Hepatocyte (in vitro differentiated cells): ENCODE results near the gene ACTG1. TPM values are rescaled to one million over a fixed set of nuclear protein-coding genes. Genes with fewer than 3 reads are reported as not detected.

ENCODE experiments used
- DNase-seq: peaks from one replicate; pipeline ENCODE4 v3.0.0-alpha.2; 2016; ENCODE audit warnings: low spot score
- H2AFZ ChIP-seq: fragments of 200-600 bp; sonication (generic); 2 replicates; pipeline ENCODE4 v1.6.0; 2016; ENCODE audit warnings: antibody characterized with exemption, mild to moderate bottlenecking
- H3K27ac ChIP-seq: fragments of 200-600 bp; sonication (generic); 2 replicates; pipeline ENCODE4 v1.5.1; 2016; ENCODE audit warnings: mild to moderate bottlenecking
- H3K27me3 ChIP-seq: fragments of 200-600 bp; sonication (generic); 2 replicates; pipeline ENCODE4 v1.6.1; 2016
- H3K36me3 ChIP-seq: fragments of 200-600 bp; sonication (generic); replicated peaks from 2 replicates; pipeline ENCODE4 v1.5.1; 2016; ENCODE audit warnings: low read depth; ENCODE audit not compliant: insufficient read depth
- H3K4me1 ChIP-seq: fragments of 200-600 bp; sonication (generic); 2 replicates; pipeline ENCODE4 v1.5.1; 2016; ENCODE audit warnings: mild to moderate bottlenecking, moderate library complexity; ENCODE audit not compliant: insufficient read depth
- H3K4me2 ChIP-seq: fragments of 200-600 bp; sonication (generic); 2 replicates; pipeline ENCODE4 v1.6.0; 2016
- H3K4me3 ChIP-seq: fragments of 200-600 bp; sonication (generic); 2 replicates; pipeline ENCODE4 v1.5.1; 2016; ENCODE audit warnings: mild to moderate bottlenecking
- H3K79me2 ChIP-seq: fragments of 200-600 bp; sonication (generic); 2 replicates; pipeline ENCODE4 v1.6.0; 2017; ENCODE audit warnings: mild to moderate bottlenecking
- H3K9me2 ChIP-seq: fragments of 200-600 bp; sonication (generic); replicated peaks from 2 replicates; pipeline ENCODE4 v1.6.0; 2017; ENCODE audit warnings: mild to moderate bottlenecking; ENCODE audit not compliant: insufficient read depth
- H3K9me3 ChIP-seq: fragments of 200-600 bp; sonication (generic); 2 replicates; pipeline ENCODE4 v1.5.1; 2016; ENCODE audit warnings: low read depth, mild to moderate bottlenecking
- H4K20me1 ChIP-seq: fragments of 200-600 bp; sonication (generic); 2 replicates; pipeline ENCODE4 v1.6.0; 2016; ENCODE audit warnings: mild to moderate bottlenecking; ENCODE audit not compliant: insufficient read depth, poor library complexity, severe bottlenecking
- CTCF ChIP-seq: fragments of 200-600 bp; sonication (generic); IDR thresholded peaks from 2 replicates; pipeline ENCODE4 v1.5.1; 2016; ENCODE audit warnings: antibody characterized with exemption, mild to moderate bottlenecking; ENCODE audit not compliant: poor library complexity
- EZH2 ChIP-seq: fragments of 200-600 bp; sonication (generic); IDR thresholded peaks from 2 replicates; pipeline ENCODE4 v1.6.1; 2016; ENCODE audit warnings: antibody characterized with exemption, mild to moderate bottlenecking, borderline replicate concordance
- EZH2phosphoT487 ChIP-seq: fragments of 200-600 bp; sonication (generic); IDR thresholded peaks from one replicate; pipeline ENCODE4 v1.6.1; 2018; ENCODE audit warnings: antibody characterized with exemption, mild to moderate bottlenecking, low read depth, moderate library complexity; ENCODE audit not compliant: unreplicated experiment, severe bottlenecking
- WGBS: methylation state at CpG from one replicate; pipeline ENCODE4 v1.1.6; 2016; ENCODE audit warnings: low lambda C conversion rate; ENCODE audit errors: missing lambda C conversion rate; 5-methylcytosine and 5-hydroxymethylcytosine counted together
- polyA plus RNA-seq: library from polyadenylated mRNA; unstranded; fragments of >200 nt; fragmentation: Nextera tagmentation; extraction: Ambion mirVana; gene quantifications from 2 replicates; pipeline ENCODE4 v1.2.1, GENCODE V29; 2016
- total RNA-seq: library from RNA; depleted of rRNA; stranded (reverse); fragments of >200 nt; gene quantifications from 2 replicates; pipeline ENCODE4 v1.2.3, GENCODE V29; 2014

Gene ACTG1
- total and polyA plus RNA-seq, 2 experiments from 2014 or later = 2,832 to 3,298 TPM

GRCh38 chr17:81503619-81504018, 9.0 kb downstream of the ACTG1 start:
- no peak overlapping the region for H3K4me3 ChIP-seq
- no peak overlapping the region for H2AFZ ChIP-seq
- H3K27ac ChIP-seq = no peak overlapping the region
- no peaks in the 10 kb centered on the region for H3K9me2 ChIP-seq
- H3K36me3 ChIP-seq = no peaks in the 10 kb centered on the region
- H3K4me1 ChIP-seq = peaks cover under 1% of the 10 kb centered on the region
- no peak overlapping the region for H3K4me2 ChIP-seq
- peaks cover 2% of the 10 kb centered on the region for H3K79me2 ChIP-seq
- no peaks in the 10 kb centered on the region for H3K9me3 ChIP-seq
- no peak for DNase-seq
- peaks cover 8% of the 10 kb centered on the region for H4K20me1 ChIP-seq
- no peaks in the 10 kb centered on the region for H3K27me3 ChIP-seq
- TF ChIP-seq EZH2phosphoT487 (no peak), CTCF (no peak), EZH2 (no peak)

- H3K4me1 ChIP-seq = no peaks in the 10 kb centered on the region
- H3K9me2 ChIP-seq = no peaks in the 10 kb centered on the region
These were observed 10.1 kb downstream of the ACTG1 start for GRCh38 chr17:81502471-81503017.

GRCh38 chr17:81500047-81500446, 12.6 kb downstream of the ACTG1 start:
- H4K20me1 ChIP-seq = no peaks in the 10 kb centered on the region
- no peaks in the 10 kb centered on the region for H3K4me1 ChIP-seq
- H3K79me2 ChIP-seq = no peaks in the 10 kb centered on the region
- no peak overlapping the region for H2AFZ ChIP-seq
- 50% methylated on average over 7 of the region's 7 CpGs for WGBS
- H3K27ac ChIP-seq = no peak overlapping the region
- H3K9me3 ChIP-seq = no peaks in the 10 kb centered on the region
- H3K9me2 ChIP-seq = no peaks in the 10 kb centered on the region
- H3K36me3 ChIP-seq = no peaks in the 10 kb centered on the region
- no peaks in the 10 kb centered on the region for H3K27me3 ChIP-seq
- no peak for DNase-seq
- no peak overlapping the region for H3K4me3 ChIP-seq
- no peak overlapping the region for H3K4me2 ChIP-seq
- TF ChIP-seq EZH2 = no peak
- no peak for TF ChIP-seq CTCF
- TF ChIP-seq EZH2phosphoT487 = no peak

More at GRCh38 chr17:81502471-81503017, 10.1 kb downstream of the ACTG1 start:
- H3K36me3 ChIP-seq = no peaks in the 10 kb centered on the region
- 76% methylated on average over 12 of the region's 12 CpGs for WGBS
- no peak overlapping the region for H3K4me2 ChIP-seq
- H3K9me3 ChIP-seq = no peaks in the 10 kb centered on the region
- no peak overlapping the region for H3K27ac ChIP-seq
- no peak for DNase-seq
- H2AFZ ChIP-seq = no peak overlapping the region
- no peaks in the 10 kb centered on the region for H3K27me3 ChIP-seq
- H3K4me3 ChIP-seq = no peak overlapping the region
- no peaks in the 10 kb centered on the region for H4K20me1 ChIP-seq
- no peaks in the 10 kb centered on the region for H3K79me2 ChIP-seq
- TF ChIP-seq EZH2 (no peak), EZH2phosphoT487 (no peak), CTCF (no peak)

- Histone ChIP-seq H3K4me1 (no peaks in the 10 kb centered on the region), H3K9me3 (no peaks in the 10 kb centered on the region), H2AFZ (no peak overlapping the region), H3K9me2 (no peaks in the 10 kb centered on the region), H4K20me1 (no peaks in the 10 kb centered on the region), H3K27ac (no peak overlapping the region), H3K27me3 (no peaks in the 10 kb centered on the region), H3K36me3 (no peaks in the 10 kb centered on the region), H3K4me3 (no peak overlapping the region), H3K4me2 (no peak overlapping the region), H3K79me2 (no peaks in the 10 kb centered on the region)
- no peak for DNase-seq
- TF ChIP-seq EZH2 (no peak), EZH2phosphoT487 (no peak), CTCF (no peak)
- WGBS = 80% methylated on average over 10 of the region's 12 CpGs
These were observed 13.0 kb downstream of the ACTG1 start for GRCh38 chr17:81499601-81499970.
